ENCODE measurements around the gene SLFN5. TPM values are rescaled to one million over a fixed set of nuclear protein-coding genes. Genes with fewer than 3 reads are reported as not detected.

The SLFN5 gene
- total RNA-seq, 2 experiments from 2014 or later = 28.5 to 32.7 TPM

- peaks cover 72% of the 10 kb centered on the region for H3K4me1 ChIP-seq (ENCODE audit: insufficient read depth, low read length)
- H3K9me3 ChIP-seq (ENCODE audit: control insufficient read depth in 1 of 2, insufficient read depth in 1 of 2, low read length in 2 of 2) = no peaks in the 10 kb centered on the region
- intact Hi-C loops (cut with DNase I, micrococcal nuclease) = loop anchor here (1.0 to 2.0 kb wide), 4 partner anchors 28 to 99 kb away; partner anchors contain the start of gene SLFN5 (in 1 of the 2)
- H3K27me3 ChIP-seq (ENCODE audit: control insufficient read depth in 1 of 2, insufficient read depth in 2 of 2, low read length in 2 of 2) = no peaks in the 10 kb centered on the region
- H3K27ac ChIP-seq (ENCODE audit: low read depth in 1 of 2, low read length in 2 of 2) = peak overlapping the region; percentile 75 to 89
- peak overlapping the region; percentile 91 for H3K27ac Mint-ChIP-seq
- no peaks in the 10 kb centered on the region for H3K27me3 Mint-ChIP-seq
- H3K36me3 ChIP-seq (ENCODE audit: insufficient read depth, low read length) = no peaks in the 10 kb centered on the region
- ATAC-seq (ENCODE audit: poor library complexity) (peak; percentile 78), DNase-seq (peak in 9 of 14 experiments; percentile 11 to 94 (median 43))
- POLR2A ChIA-PET = interaction anchor here (0.6 to 8.7 kb wide), 48 partner anchors 8 to 1340 kb away, joined by 3 to 440 read pairs (median 6); partner anchors contain the start of genes PEX12, RASL10B, SLFN11 and SLFN12L
- CTCF ChIA-PET = interaction anchor here (1.0 to 3.9 kb wide), 11 partner anchors 23 to 325 kb away, joined by 3 to 19 read pairs (median 4); partner anchors contain the start of gene SLFN5
- peaks cover 2% of the 10 kb centered on the region for H3K9me3 Mint-ChIP-seq
- H3K4me3 Mint-ChIP-seq = peak overlapping the region; percentile 18
- TF ChIP-seq, protein P1, sequence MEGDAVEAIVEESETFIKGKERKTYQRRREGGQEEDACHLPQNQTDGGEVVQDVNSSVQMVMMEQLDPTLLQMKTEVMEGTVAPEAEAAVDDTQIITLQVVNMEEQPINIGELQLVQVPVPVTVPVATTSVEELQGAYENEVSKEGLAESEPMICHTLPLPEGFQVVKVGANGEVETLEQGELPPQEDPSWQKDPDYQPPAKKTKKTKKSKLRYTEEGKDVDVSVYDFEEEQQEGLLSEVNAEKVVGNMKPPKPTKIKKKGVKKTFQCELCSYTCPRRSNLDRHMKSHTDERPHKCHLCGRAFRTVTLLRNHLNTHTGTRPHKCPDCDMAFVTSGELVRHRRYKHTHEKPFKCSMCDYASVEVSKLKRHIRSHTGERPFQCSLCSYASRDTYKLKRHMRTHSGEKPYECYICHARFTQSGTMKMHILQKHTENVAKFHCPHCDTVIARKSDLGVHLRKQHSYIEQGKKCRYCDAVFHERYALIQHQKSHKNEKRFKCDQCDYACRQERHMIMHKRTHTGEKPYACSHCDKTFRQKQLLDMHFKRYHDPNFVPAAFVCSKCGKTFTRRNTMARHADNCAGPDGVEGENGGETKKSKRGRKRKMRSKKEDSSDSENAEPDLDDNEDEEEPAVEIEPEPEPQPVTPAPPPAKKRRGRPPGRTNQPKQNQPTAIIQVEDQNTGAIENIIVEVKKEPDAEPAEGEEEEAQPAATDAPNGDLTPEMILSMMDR (IDR thresholded peaks at IDR 0.05) = no peak
- H3K4me3 ChIP-seq (ENCODE audit: low read length) = peak overlapping the region; percentile 46
- peaks cover 91% of the 10 kb centered on the region for H3K4me1 Mint-ChIP-seq (ENCODE audit: low read depth)
- H3K36me3 Mint-ChIP-seq (ENCODE audit: low read depth) = peaks cover 4% of the 10 kb centered on the region
Observed at GRCh38 chr17:35214192-35214591, 28.7 kb upstream of the SLFN5 start.

- H3K9me3 Mint-ChIP-seq = peaks cover 2% of the 10 kb centered on the region
- DNase-seq (peak in 13 of 14 experiments; percentile 13 to 72 (median 29)), ATAC-seq (ENCODE audit: poor library complexity) (peak; percentile 52)
- H3K36me3 Mint-ChIP-seq (ENCODE audit: low read depth) = peaks cover 4% of the 10 kb centered on the region
- no peaks in the 10 kb centered on the region for H3K27me3 ChIP-seq (ENCODE audit: control insufficient read depth in 1 of 2, insufficient read depth in 2 of 2, low read length in 2 of 2)
- intact Hi-C loops (cut with DNase I, micrococcal nuclease) = loop anchor here (1.0 to 2.0 kb wide), 4 partner anchors 28 to 98 kb away; partner anchors contain the start of gene SLFN5 (in 1 of the 2)
- POLR2A ChIA-PET = interaction anchor here (0.6 to 8.7 kb wide), 44 partner anchors 9 to 1339 kb away, joined by 3 to 440 read pairs (median 7); partner anchors contain the start of genes PEX12, RASL10B, SLFN11 and SLFN12L
- no peaks in the 10 kb centered on the region for H3K27me3 Mint-ChIP-seq
- H3K27ac Mint-ChIP-seq = peak overlapping the region; percentile 91
- CTCF ChIA-PET = interaction anchor here (0.9 to 3.9 kb wide), 12 partner anchors 22 to 325 kb away, joined by 3 to 19 read pairs (median 4); partner anchors contain the start of gene SLFN5
- no peaks in the 10 kb centered on the region for H3K9me3 ChIP-seq (ENCODE audit: control insufficient read depth in 1 of 2, insufficient read depth in 1 of 2, low read length in 2 of 2)
- peaks cover 91% of the 10 kb centered on the region for H3K4me1 Mint-ChIP-seq (ENCODE audit: low read depth)
- peaks cover 75% of the 10 kb centered on the region for H3K4me1 ChIP-seq (ENCODE audit: insufficient read depth, low read length)
- peak overlapping the region; percentile 18 for H3K4me3 Mint-ChIP-seq
- TF ChIP-seq, protein P1 (IDR thresholded peaks at IDR 0.05) = no peak
- no peaks in the 10 kb centered on the region for H3K36me3 ChIP-seq (ENCODE audit: insufficient read depth, low read length)
- H3K4me3 ChIP-seq (ENCODE audit: low read length) = peak overlapping the region; percentile 46
- peak overlapping the region; percentile 75 to 89 for H3K27ac ChIP-seq (ENCODE audit: low read depth in 1 of 2, low read length in 2 of 2)
Observed at GRCh38 chr17:35214631-35215273, 28.1 kb upstream of the SLFN5 start.

GRCh38 chr17:35217107-35217506, 25.8 kb upstream of the SLFN5 start:
- Mint-ChIP-seq H3K4me1 (ENCODE audit: low read depth) (peaks cover 90% of the 10 kb centered on the region), H3K36me3 (ENCODE audit: low read depth) (peaks cover 11% of the 10 kb centered on the region), H3K4me3 (peak overlapping the region; percentile 52), H3K27me3 (no peaks in the 10 kb centered on the region), H3K9me3 (no peaks in the 10 kb centered on the region), H3K27ac (peak overlapping the region; percentile 91)
- no peaks in the 10 kb centered on the region for H3K27me3 ChIP-seq (ENCODE audit: control insufficient read depth in 1 of 2, insufficient read depth in 2 of 2, low read length in 2 of 2)
- no peak overlapping the region for H3K4me3 ChIP-seq (ENCODE audit: low read length)
- H3K27ac ChIP-seq (ENCODE audit: low read depth in 1 of 2, low read length in 2 of 2) = peak overlapping the region; percentile 29 to 72
- peaks cover 0 to 2% of the 10 kb centered on the region in 2 experiments for H3K9me3 ChIP-seq (ENCODE audit: control insufficient read depth in 1 of 2, insufficient read depth in 1 of 2, low read length in 2 of 2)
- peaks cover 77% of the 10 kb centered on the region for H3K4me1 ChIP-seq (ENCODE audit: insufficient read depth, low read length)
- ATAC-seq (ENCODE audit: poor library complexity) = no peak
- ChIA-PET POLR2A (interaction anchor here (0.8 to 3.3 kb wide), 3 partner anchors 25 to 129 kb away, joined by 3 to 52 read pairs (median 3); partner anchors contain the start of gene SLFN5), CTCF (interaction anchor here (0.9 to 2.2 kb wide), 6 partner anchors 22 to 96 kb away, joined by 3 to 8 read pairs (median 6); no protein-coding TSS in a partner anchor)
- TF ChIP-seq, protein P1 (IDR thresholded peaks at IDR 0.05) = no peak
- intact Hi-C loops (cut with DNase I, micrococcal nuclease) = no loop called here
- no peaks in the 10 kb centered on the region for H3K36me3 ChIP-seq (ENCODE audit: insufficient read depth, low read length)
- DNase-seq = no peak

Measured in CD4-positive, alpha-beta T cell (primary cell).